Measurements from ENCODE around the gene MAPK4. TPM values are rescaled to one million over a fixed set of nuclear protein-coding genes. Genes with fewer than 3 reads are reported as not detected.

Gene MAPK4
- polyA plus RNA-seq, 1 experiment = not detected

GRCh38 chr18:50616484-50617048, 56.7 kb downstream of the MAPK4 start:
- DNase-seq (ENCODE audit: low read depth, low spot score) = no peak
- Histone ChIP-seq H3K27me3 (ENCODE audit: control insufficient read depth, insufficient read depth, low read length) (peaks cover 3% of the 10 kb centered on the region), H3K27ac (ENCODE audit: low read depth, low read length) (no peak overlapping the region), H3K9me3 (ENCODE audit: control insufficient read depth, insufficient read depth, low read length) (no peaks in the 10 kb centered on the region), H3K4me3 (ENCODE audit: low read depth, low read length) (no peak overlapping the region)
- ChIA-PET POLR2A (no interaction called here), CTCF (no interaction called here)
- TF ChIP-seq CTCF (IDR thresholded peaks at IDR 0.05; ENCODE audit: low read depth, low read length) = no peak

- no peak for TF ChIP-seq CTCF (IDR thresholded peaks at IDR 0.05; ENCODE audit: low read depth, low read length)
- no peaks in the 10 kb centered on the region for H3K9me3 ChIP-seq (ENCODE audit: control insufficient read depth, insufficient read depth, low read length)
- no peak overlapping the region for H3K4me3 ChIP-seq (ENCODE audit: low read depth, low read length)
- peaks cover 3% of the 10 kb centered on the region for H3K27me3 ChIP-seq (ENCODE audit: control insufficient read depth, insufficient read depth, low read length)
- CTCF ChIA-PET = no interaction called here
- POLR2A ChIA-PET = no interaction called here
- H3K27ac ChIP-seq (ENCODE audit: low read depth, low read length) = no peak overlapping the region
- DNase-seq (ENCODE audit: low read depth, low spot score) = no peak
These were observed 60.0 kb downstream of the MAPK4 start for GRCh38 chr18:50619861-50620275.

GRCh38 chr18:50620319-50620718, 60.4 kb downstream of the MAPK4 start:
- ChIA-PET POLR2A (no interaction called here), CTCF (no interaction called here)
- H3K27ac ChIP-seq (ENCODE audit: low read depth, low read length) = no peak overlapping the region
- DNase-seq (ENCODE audit: low read depth, low spot score) = no peak
- no peaks in the 10 kb centered on the region for H3K9me3 ChIP-seq (ENCODE audit: control insufficient read depth, insufficient read depth, low read length)
- peaks cover 3% of the 10 kb centered on the region for H3K27me3 ChIP-seq (ENCODE audit: control insufficient read depth, insufficient read depth, low read length)
- TF ChIP-seq CTCF (IDR thresholded peaks at IDR 0.05; ENCODE audit: low read depth, low read length) = no peak
- H3K4me3 ChIP-seq (ENCODE audit: low read depth, low read length) = no peak overlapping the region

- ChIA-PET CTCF (no interaction called here), POLR2A (no interaction called here)
- no peak for DNase-seq (ENCODE audit: low read depth, low spot score)
- no peaks in the 10 kb centered on the region for H3K9me3 ChIP-seq (ENCODE audit: control insufficient read depth, insufficient read depth, low read length)
- no peak overlapping the region for H3K4me3 ChIP-seq (ENCODE audit: low read depth, low read length)
- no peak for TF ChIP-seq CTCF (IDR thresholded peaks at IDR 0.05; ENCODE audit: low read depth, low read length)
- no peak overlapping the region for H3K27ac ChIP-seq (ENCODE audit: low read depth, low read length)
- peaks cover 3% of the 10 kb centered on the region for H3K27me3 ChIP-seq (ENCODE audit: control insufficient read depth, insufficient read depth, low read length)
These were observed 61.5 kb downstream of the MAPK4 start for GRCh38 chr18:50621366-50621765.

GRCh38 chr18:50622320-50622719, 62.4 kb downstream of the MAPK4 start:
- no peak for DNase-seq (ENCODE audit: low read depth, low spot score)
- Histone ChIP-seq H3K27me3 (ENCODE audit: control insufficient read depth, insufficient read depth, low read length) (no peaks in the 10 kb centered on the region), H3K27ac (ENCODE audit: low read depth, low read length) (no peak overlapping the region), H3K9me3 (ENCODE audit: control insufficient read depth, insufficient read depth, low read length) (no peaks in the 10 kb centered on the region), H3K4me3 (ENCODE audit: low read depth, low read length) (no peak overlapping the region)
- ChIA-PET POLR2A (no interaction called here), CTCF (no interaction called here)
- TF ChIP-seq CTCF (IDR thresholded peaks at IDR 0.05; ENCODE audit: low read depth, low read length) = no peak
